NCI-H82 treated with DMSO at 0.1 percent for 48 hours (cell line): ENCODE results near the gene GRIN3A.
A peak's percentile ranks its signal among the peaks of the same experiment; 100 is the strongest.

Experiments used
- DNase-seq: peaks from one replicate; lab custom pipeline; 2025; ENCODE audit not compliant: unreplicated experiment; lab: John Stamatoyannopoulos, UW

Gene GRIN3A

GRCh38 chr9:101530076-101530711, 208.3 kb downstream of the GRIN3A start:
- peak; percentile 13 for DNase-seq

- DNase-seq, result no peak
Observed at GRCh38 chr9:101528015-101528414, 210.4 kb downstream of the GRIN3A start.

- no peak for DNase-seq
Observed at GRCh38 chr9:101527066-101527465, 211.4 kb downstream of the GRIN3A start.

- no peak for DNase-seq
Observed at GRCh38 chr9:101524371-101524770, 214.1 kb downstream of the GRIN3A start.
